Heart left ventricle (tissue), 16 donors: ENCODE measurements around the gene COL4A6. TPM values are rescaled to one million over a fixed set of nuclear protein-coding genes. Genes with fewer than 3 reads are reported as not detected.

Source experiments
- ATAC-seq, 4 donors: fragments of 200-7000 bp; cut with Tn5 transposase; one replicate each; pipeline ENCODE4 v1.9.1; 2020 to 2022; ENCODE audit warnings: moderate library complexity in 4 of 4, mild to moderate bottlenecking in 3 of 4, moderate number of reproducible peaks in 1 of 4
- DNase-seq, 5 donors: peaks; one replicate each; pipeline ENCODE4 v3.0.0-alpha.2; 2020
- H3K27ac ChIP-seq, 12 donors: fragments of 200-600 bp; sonication (generic) in 4 of 12; one replicate each; pipeline versions ENCODE4 v1.5.0 to v1.8.0; 2016 to 2022; ENCODE audit warnings: mild to moderate bottlenecking in 2 of 12
- H3K27me3 ChIP-seq, 9 donors: fragments of 200-600 bp; sonication (generic) in 2 of 9; one replicate each; pipeline versions ENCODE4 v1.5.1 to v1.8.0; 2016 to 2022; ENCODE audit warnings: mild to moderate bottlenecking in 3 of 9
- H3K36me3 ChIP-seq, 9 donors: fragments of 200-600 bp; sonication (generic) in 2 of 9; one replicate each; pipeline versions ENCODE4 v1.5.0 to v1.8.0; 2018 to 2022; ENCODE audit warnings: mild to moderate bottlenecking in 2 of 9
- H3K4me1 ChIP-seq, 12 donors: fragments of 200-600 bp; sonication (generic) in 4 of 12; one replicate each; pipeline versions ENCODE4 v1.5.0 to v1.8.0; 2016 to 2022; ENCODE audit warnings: mild to moderate bottlenecking in 3 of 12
- H3K4me3 ChIP-seq, 12 donors: fragments of 200-600 bp; sonication (generic) in 4 of 12; one replicate each; pipeline versions ENCODE4 v1.5.0 to v1.8.0; 2017 to 2022; ENCODE audit warnings: mild to moderate bottlenecking in 9 of 12, moderate library complexity in 4 of 12
- H3K9me3 ChIP-seq, 12 donors: fragments of 200-600 bp; sonication (generic) in 4 of 12; one replicate each; pipeline versions ENCODE4 v1.5.0 to v1.8.0; 2016 to 2022; ENCODE audit warnings: mild to moderate bottlenecking in 1 of 12
- CTCF ChIP-seq, 12 donors: fragments of 200-600 bp; sonication (generic) in 4 of 12; IDR thresholded peaks; one replicate each; pipeline versions ENCODE4 v1.5.0 to v1.8.0; 2018 to 2022; ENCODE audit warnings: antibody characterized with exemption in 12 of 12, mild to moderate bottlenecking in 5 of 12
- POLR2A ChIP-seq, 2 donors: fragments of 450-650 bp; IDR thresholded peaks; one replicate each; pipeline ENCODE4 v1.6.1; 2017; ENCODE audit warnings: antibody characterized with exemption in 2 of 2, mild to moderate bottlenecking in 2 of 2, moderate library complexity in 2 of 2
- WGBS, 4 donors: extraction: QIAGEN DNeasy Blood & Tissue Kit in 2 of 4; methylation state at CpG; one replicate each; pipeline versions ENCODE4 v1.1.5 to v1.1.7; 2013 to 2018; 5-methylcytosine and 5-hydroxymethylcytosine counted together
- intact Hi-C, 10 donors: fragments of 100-400 bp; cut with DNase I; formaldehyde crosslinking; loops; one replicate each; pipeline versions ENCODE4 v1.11.1 to v1.14.2; 2022
- polyA plus RNA-seq, 2 donors: library from polyadenylated mRNA; stranded (reverse); fragments of 200-250 nt; gene quantifications; one replicate each; pipeline ENCODE4 v1.2.3, GENCODE V29; 2013
- total RNA-seq, 9 donors: library from RNA; depleted of rRNA in 2 of 9; stranded (reverse); fragments of >200 nt in 2 of 9; fragmentation: NEBNext Ultra II Directional in 3 of 9; extraction: Animal tissue kit (Norgen Biotek cat#: 25700) in 3 of 9; gene quantifications; one replicate each; pipeline versions ENCODE4 v1.1.0 to v1.2.4, GENCODE V29; 2016 to 2023
- donor health status: ischemic (EF 13 %, LVEDD 7.1; RV severe dilation, severe dysfunction).
- donor health status: healthy with polysubstance abuse.
- donor health status: DM: no; HTN: yes; CAD: no.
- donor health status: DM: no; HTN: no; CAD: no.
- donor health status: ischemic (EF 25% LVEDD 6.9; RV normal size, moderate dysfunction).
- donor health status: ischemic (EF 25% LVEDD 5.7; RV mildly dilated, moderate dysfunction).
- donor health status: healthy.
- donor health status: DM: yes; HTN: yes; CAD: no.
- donor health status: ischemic (EF 35%, LVEDD 5.7; RV mildly dilated, moderate dysfunction).
- donor health status: nonischemic (EF 11% LVEDD 7.7; RV severe dilation, severe dysfunction).
- donor health status: DM: yes; HTN: yes; CAD: no.
- donor health status: PGD.
- donor health status: ischemic (EF 29% LVEDD 5.4; RV normal size, mild dysfunction).
- donor health status: nonischemic (EF 23%, LVEDD 6.1; RV moderate dilation, normal function).

COL4A6 gene
- total and polyA plus RNA-seq, 11 donors = 2.9 to 14.0 (median 7.2) TPM

- peak in 3 of 4 donors; percentile 8 to 28 (median 23) for ATAC-seq
- peak overlapping the region in 8 of 12 donors; percentile 25 to 63 (median 45) for H3K27ac ChIP-seq
- peaks cover 0 to 8% (median 0%) of the 10 kb centered on the region in 9 donors for H3K36me3 ChIP-seq
- no peak for TF ChIP-seq CTCF (IDR thresholded peaks at IDR 0.05)
- TF ChIP-seq POLR2A (IDR thresholded peaks at IDR 0.05) = no peak
- peaks cover 0 to 52% (median 19%) of the 10 kb centered on the region in 12 donors for H3K4me1 ChIP-seq
- WGBS, 4 donors = 56 to 75% (median 72%) methylated on average over 2 of the region's 2 CpGs
- H3K27me3 ChIP-seq = no peaks in the 10 kb centered on the region
- no peak for DNase-seq
- H3K4me3 ChIP-seq = no peak overlapping the region
- no peaks in the 10 kb centered on the region for H3K9me3 ChIP-seq
- intact Hi-C loops = loop anchor here in 1 of 10 donors (10.0 kb wide), 1 partner anchor 378 kb away; no protein-coding TSS in a partner anchor
Observed at GRCh38 chrX:108122748-108123147, 315.5 kb downstream of the COL4A6 start.

GRCh38 chrX:108121291-108121690 is 316.9 kb downstream of the COL4A6 start:
- Histone ChIP-seq H3K4me3 (no peak overlapping the region), H3K9me3 (no peaks in the 10 kb centered on the region), H3K27ac (peak overlapping the region in 3 of 12 donors; percentile 17 to 42 (median 29)), H3K36me3 (peaks cover 0 to 4% (median 0%) of the 10 kb centered on the region in 9 donors), H3K27me3 (no peaks in the 10 kb centered on the region), H3K4me1 (peaks cover 0 to 48% (median 19%) of the 10 kb centered on the region in 12 donors)
- intact Hi-C loops = loop anchor here in 1 of 10 donors (10.0 kb wide), 1 partner anchor 376 kb away; no protein-coding TSS in a partner anchor
- TF ChIP-seq CTCF (IDR thresholded peaks at IDR 0.05) (no peak), POLR2A (IDR thresholded peaks at IDR 0.05) (no peak)
- DNase-seq = peak in 3 of 5 donors; percentile 8 to 32 (median 15)
- ATAC-seq = peak in 3 of 4 donors; percentile 65 to 77 (median 67)
- WGBS, 4 donors = 12 to 31% (median 19%) methylated on average over 3 of the region's 3 CpGs

- Histone ChIP-seq H3K27ac (no peak overlapping the region), H3K27me3 (no peaks in the 10 kb centered on the region), H3K36me3 (no peaks in the 10 kb centered on the region), H3K9me3 (no peaks in the 10 kb centered on the region), H3K4me3 (no peak overlapping the region), H3K4me1 (peaks cover 0 to 38% (median 16%) of the 10 kb centered on the region in 12 donors)
- WGBS, 4 donors = 48 to 62% (median 57%) methylated on average over 3 of the region's 3 CpGs
- TF ChIP-seq POLR2A (IDR thresholded peaks at IDR 0.05) (no peak), CTCF (IDR thresholded peaks at IDR 0.05) (no peak)
- ATAC-seq = peak in 1 of 4 donors; percentile 53
- no peak for DNase-seq
- intact Hi-C loops = no loop called here
Observed at GRCh38 chrX:108117988-108118387, 320.2 kb downstream of the COL4A6 start.

GRCh38 chrX:108114541-108114940 is 323.7 kb downstream of the COL4A6 start:
- Histone ChIP-seq H3K36me3 (no peaks in the 10 kb centered on the region), H3K9me3 (no peaks in the 10 kb centered on the region), H3K27me3 (peaks cover 0 to 7% (median 0%) of the 10 kb centered on the region in 9 donors), H3K4me1 (peaks cover 0 to 12% (median 0%) of the 10 kb centered on the region in 12 donors), H3K27ac (no peak overlapping the region), H3K4me3 (no peak overlapping the region)
- no peak for ATAC-seq
- TF ChIP-seq POLR2A (IDR thresholded peaks at IDR 0.05) (no peak), CTCF (IDR thresholded peaks at IDR 0.05) (no peak)
- no peak for DNase-seq
- intact Hi-C loops = no loop called here

Other genes starting within 250 kb of the COL4A6 start
- gene COL4A5, start 1.4 kb upstream of the COL4A6 start, total RNA-seq = 10 to 100 TPM in 3 of 9 donors, 1 to 10 TPM in 6; 4.2 to 12.7 (median 7.7) TPM
- gene COL4A5, start 1.4 kb upstream of the COL4A6 start, polyA plus RNA-seq = 1 to 10 TPM; 4.0 to 9.6 TPM